Gastroesophageal sphincter (tissue), 4 donors: Measurements from ENCODE around the gene ISM2. TPM values are rescaled to one million over a fixed set of nuclear protein-coding genes. Genes with fewer than 3 reads are reported as not detected.
A peak's percentile ranks its signal among the peaks of the same experiment; 100 is the strongest.
"Not testable (repeated sequence)": the region's sequence is repeated elsewhere in the genome, so short reads cannot be mapped to it uniquely, and the experiment has no call there.

Experiments used
- ATAC-seq: fragments of 150-250 bp; one replicate; pipeline ENCODE4 v1.9.1; 2016; ENCODE audit warnings: mild to moderate bottlenecking, moderate library complexity
- H3K27ac ChIP-seq, 4 donors: fragments of 200-600 bp; sonication (generic) in 3 of 4; 1 replicate in 3 of 4; 2 replicates in 1 of 4; pipeline ENCODE4 v1.5.1; 2016 to 2019
- H3K27me3 ChIP-seq: fragments of 200-600 bp; sonication (generic); one replicate; pipeline ENCODE4 v1.5.1; 2019
- H3K36me3 ChIP-seq, 2 donors: fragments of 200-600 bp; sonication (generic); one replicate each; pipeline ENCODE4 v1.5.1; 2019; ENCODE audit warnings: control low read depth in 1 of 2
- H3K4me1 ChIP-seq, 3 donors: fragments of 200-600 bp; sonication (generic); 1 replicate in 2 of 3; 2 replicates in 1 of 3; pipeline ENCODE4 v1.5.1; 2016 to 2019; ENCODE audit warnings: control low read depth in 2 of 3
- H3K4me3 ChIP-seq, 2 donors: fragments of 200-600 bp; sonication (generic); one replicate each; pipeline ENCODE4 v1.5.1; 2019; ENCODE audit warnings: mild to moderate bottlenecking in 1 of 2, moderate library complexity in 1 of 2
- H3K9me3 ChIP-seq, 3 donors: fragments of 200-600 bp; sonication (generic); one replicate each; pipeline ENCODE4 v1.5.1; 2017 to 2019; ENCODE audit warnings: control low read depth in 2 of 3
- EP300 ChIP-seq: sonication (generic); formaldehyde crosslinking; IDR thresholded peaks from one replicate; pipeline ENCODE4 v1.6.1; 2017; ENCODE audit warnings: antibody characterized with exemption, mild to moderate bottlenecking
- POLR2A ChIP-seq, 2 donors: fragments of 450-650 bp; IDR thresholded peaks; one replicate each; pipeline ENCODE4 v1.6.1; 2017; ENCODE audit warnings: antibody characterized with exemption in 2 of 2, mild to moderate bottlenecking in 2 of 2, moderate library complexity in 1 of 2
- POLR2AphosphoS5 ChIP-seq: sonication (generic); formaldehyde crosslinking; IDR thresholded peaks from one replicate; pipeline ENCODE4 v1.6.1; 2017; ENCODE audit warnings: antibody characterized with exemption
- WGBS, 2 donors: methylation state at CpG; one replicate each; pipeline ENCODE4 v1.1.5; 2018; ENCODE audit warnings: low coverage in 1 of 2; 5-methylcytosine and 5-hydroxymethylcytosine counted together
- total RNA-seq, 4 donors: library from RNA; depleted of rRNA; stranded (reverse); fragments of >200 nt; gene quantifications; one replicate each; pipeline ENCODE4 v1.1.0, GENCODE V29; 2016
- TF ChIP-seq, protein P1 (sequence below), 4 experiments: fragments of 200-600 bp in 2 of 4; fragments of 450-650 bp in 2 of 4; sonication (generic) in 1 of 4; IDR thresholded peaks; one replicate each; pipeline ENCODE4 v1.5.1; 2017 to 2019; ENCODE audit warnings: antibody characterized with exemption in 4 of 4, mild to moderate bottlenecking in 2 of 4, moderate library complexity in 2 of 4

Gene ISM2
- total RNA-seq = under 1 TPM in 1 of 4 donors, not detected in 3; 0.31 TPM

DNA sequence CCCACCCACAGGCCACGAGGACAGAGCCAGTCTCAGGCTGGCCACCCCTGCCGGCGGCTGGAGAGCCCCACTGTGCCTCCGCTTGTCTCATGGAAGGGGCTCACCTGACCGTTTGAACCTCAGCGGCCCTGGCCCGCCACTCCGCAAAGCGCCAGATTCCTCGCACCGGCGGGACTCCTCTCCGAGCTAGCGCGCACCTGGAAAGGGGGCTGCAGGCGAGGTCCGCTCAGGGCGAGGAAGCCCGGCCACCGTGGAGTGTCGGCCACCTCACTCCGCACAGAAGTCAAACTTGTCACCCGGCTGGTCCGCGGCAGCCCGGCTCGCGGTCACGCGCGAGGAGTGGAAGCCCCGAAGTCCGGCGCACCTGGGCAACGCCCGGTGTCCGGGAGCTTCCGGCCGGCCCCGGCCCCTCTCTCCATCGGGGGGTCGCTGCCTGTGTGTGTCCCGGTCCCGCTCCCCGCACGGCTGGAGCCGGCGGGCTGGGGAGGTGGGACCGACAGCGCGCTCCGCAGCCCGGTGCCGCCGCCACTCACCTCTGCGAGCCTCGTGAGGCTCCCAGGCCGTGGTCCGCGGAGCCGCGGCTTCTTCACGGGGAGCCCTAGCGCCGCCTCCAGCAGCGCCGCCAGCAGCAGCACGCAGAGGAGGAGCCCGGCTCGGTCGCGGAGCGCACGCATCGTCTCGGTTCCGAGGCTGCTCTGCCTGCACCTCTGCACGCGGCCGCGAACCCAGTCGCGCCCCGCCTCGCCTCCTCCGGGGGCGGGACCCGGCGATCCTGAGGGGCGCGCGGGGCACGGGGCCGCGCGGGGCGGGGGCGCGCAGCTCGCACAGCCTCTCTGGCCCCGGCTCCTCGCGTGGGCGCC is at the start of gene ISM2:
Gene ISM2 (minus strand): TSS at position 697 of the 860 bp plus-strand sequence. CDS start 23 bp downstream, at position 674.
- TF ChIP-seq EP300 = no peak
- TF ChIP-seq POLR2AphosphoS5 = no peak
- TF ChIP-seq, protein P1, sequence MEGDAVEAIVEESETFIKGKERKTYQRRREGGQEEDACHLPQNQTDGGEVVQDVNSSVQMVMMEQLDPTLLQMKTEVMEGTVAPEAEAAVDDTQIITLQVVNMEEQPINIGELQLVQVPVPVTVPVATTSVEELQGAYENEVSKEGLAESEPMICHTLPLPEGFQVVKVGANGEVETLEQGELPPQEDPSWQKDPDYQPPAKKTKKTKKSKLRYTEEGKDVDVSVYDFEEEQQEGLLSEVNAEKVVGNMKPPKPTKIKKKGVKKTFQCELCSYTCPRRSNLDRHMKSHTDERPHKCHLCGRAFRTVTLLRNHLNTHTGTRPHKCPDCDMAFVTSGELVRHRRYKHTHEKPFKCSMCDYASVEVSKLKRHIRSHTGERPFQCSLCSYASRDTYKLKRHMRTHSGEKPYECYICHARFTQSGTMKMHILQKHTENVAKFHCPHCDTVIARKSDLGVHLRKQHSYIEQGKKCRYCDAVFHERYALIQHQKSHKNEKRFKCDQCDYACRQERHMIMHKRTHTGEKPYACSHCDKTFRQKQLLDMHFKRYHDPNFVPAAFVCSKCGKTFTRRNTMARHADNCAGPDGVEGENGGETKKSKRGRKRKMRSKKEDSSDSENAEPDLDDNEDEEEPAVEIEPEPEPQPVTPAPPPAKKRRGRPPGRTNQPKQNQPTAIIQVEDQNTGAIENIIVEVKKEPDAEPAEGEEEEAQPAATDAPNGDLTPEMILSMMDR (IDR thresholded peaks at IDR 0.05) = no peak
- TF ChIP-seq POLR2A (IDR thresholded peaks at IDR 0.05) = no peak

DNA sequence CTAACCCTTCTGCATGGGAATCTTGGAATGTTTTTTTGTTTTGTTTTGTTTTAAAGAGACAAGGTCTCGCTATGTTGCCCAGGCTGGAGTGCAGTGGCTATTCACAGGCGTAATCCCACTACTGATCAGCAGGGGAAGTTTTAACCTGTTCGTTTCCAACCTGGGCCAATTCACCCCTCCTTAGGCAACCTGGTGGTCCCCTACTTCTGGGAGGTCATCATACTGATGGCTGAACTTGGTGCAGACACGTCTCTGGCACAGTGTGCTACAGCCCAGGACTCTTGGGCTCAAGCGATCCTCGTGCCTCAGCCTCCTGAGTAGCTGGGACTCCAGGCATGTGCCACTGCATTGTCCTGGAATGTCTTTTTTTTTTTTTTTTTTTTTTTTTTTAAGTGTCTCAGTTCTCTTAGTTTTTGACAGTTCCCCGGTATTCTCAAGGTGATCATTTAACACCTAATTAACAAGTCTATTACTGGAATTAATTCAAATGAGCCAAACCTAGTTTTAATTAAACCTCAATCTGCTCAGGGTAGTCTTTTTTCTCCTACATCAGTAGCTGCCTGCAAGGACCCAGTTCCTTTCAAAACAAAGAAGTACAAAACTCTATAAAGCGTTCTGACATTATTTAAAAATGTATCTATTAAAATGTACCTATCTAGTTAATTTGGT is 49.0 kb upstream of the ISM2 start:
- 86% methylated on average over 4 to 8 of the region's 8 CpGs for WGBS, 2 donors
- no peak for ATAC-seq
- Histone ChIP-seq H3K4me3 (no peak overlapping the region), H3K4me1 (peaks cover 0 to 12% (median 7%) of the 10 kb centered on the region in 3 donors), H3K9me3 (no peaks in the 10 kb centered on the region), H3K36me3 (peaks cover 0 to 59% of the 10 kb centered on the region in 2 donors), H3K27me3 (no peaks in the 10 kb centered on the region), H3K27ac (no peak overlapping the region)
- TF ChIP-seq POLR2AphosphoS5 (no peak), EP300 (no peak), POLR2A (IDR thresholded peaks at IDR 0.05) (no peak)
- TF ChIP-seq, protein P1 (IDR thresholded peaks at IDR 0.05) = no peak

More for the DNA sequence above, at the start of gene ISM2:
- Histone ChIP-seq H3K4me3 (peak within 1 kb of the TSS; percentile 14 to 59), H3K36me3 (no peaks in the 10 kb centered on the region), H3K9me3 (no peaks in the 10 kb centered on the region), H3K4me1 (peaks cover 0 to 18% (median 7%) of the 10 kb centered on the region in 3 donors), H3K27me3 (peaks cover 35% of the 10 kb centered on the region), H3K27ac (no peak within 1 kb of the TSS)
- WGBS, 2 donors = 0% methylated on average over 4 of the region's 104 CpGs; no CpG with 5 or more reads in 1 of the 2 donors
- peak; percentile 69 for ATAC-seq

DNA sequence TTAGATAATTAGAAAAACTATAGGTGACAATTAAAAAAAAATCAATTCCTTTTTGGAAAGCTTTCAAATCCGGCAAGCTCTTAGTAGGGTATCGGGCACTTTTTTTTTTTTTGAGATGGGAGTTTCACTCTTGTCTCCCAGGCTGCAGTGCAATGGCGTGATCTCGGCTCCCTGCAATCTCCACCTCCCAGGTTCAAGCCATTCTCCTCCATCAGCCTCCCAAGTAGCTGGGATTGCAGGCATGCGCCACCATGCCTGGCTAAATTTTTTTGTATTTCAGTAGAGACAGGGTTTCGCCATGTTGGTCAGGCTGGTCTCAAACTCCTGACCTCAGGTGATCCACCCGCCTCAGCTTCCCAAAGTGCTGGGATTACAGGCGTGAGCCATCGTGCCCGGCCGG is 46.6 kb upstream of the ISM2 start:
- not testable (repeated sequence) for H3K9me3 ChIP-seq, H3K4me3 ChIP-seq, ATAC-seq, H3K27ac ChIP-seq, H3K27me3 ChIP-seq
- 89% methylated on average over 4 of the region's 11 CpGs; no CpG with 5 or more reads in 1 of the 2 donors for WGBS, 2 donors
- H3K36me3 ChIP-seq = peaks cover 0 to 43% of the 10 kb centered on the region in 2 donors
- H3K4me1 ChIP-seq = peaks cover 0 to 36% (median 8%) of the 10 kb centered on the region in 3 donors

DNA sequence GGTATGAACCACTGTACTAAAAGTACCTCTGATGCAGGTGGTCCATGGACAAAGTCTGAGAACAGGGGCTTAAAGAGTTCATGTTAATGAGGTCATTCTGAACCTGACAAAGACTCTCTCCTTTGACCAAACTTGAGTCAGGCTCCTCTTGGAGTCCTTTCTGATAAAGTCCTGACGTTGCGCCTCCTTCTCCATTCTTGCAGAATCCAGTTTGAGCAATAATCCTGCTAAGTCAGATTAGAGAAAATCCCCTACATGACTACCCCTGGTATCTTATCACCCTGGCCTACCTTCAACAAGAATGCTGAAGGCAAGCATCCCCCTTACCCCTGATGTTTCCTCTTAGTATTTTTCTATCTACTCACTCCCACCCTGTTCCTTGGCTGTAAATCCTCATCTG is 46.0 kb upstream of the ISM2 start:
- H3K27me3 ChIP-seq = no peaks in the 10 kb centered on the region
- H3K36me3 ChIP-seq = peaks cover 0 to 37% of the 10 kb centered on the region in 2 donors
- ATAC-seq = no peak
- WGBS, 2 donors = 88 to 93% methylated on average over 2 of the region's 2 CpGs
- H3K4me1 ChIP-seq = peaks cover 0 to 36% (median 8%) of the 10 kb centered on the region in 3 donors
- H3K27ac ChIP-seq = peak overlapping the region in 2 of 4 donors; percentile 62 to 69
- H3K9me3 ChIP-seq = no peaks in the 10 kb centered on the region
- TF ChIP-seq, protein P1 (IDR thresholded peaks at IDR 0.05) = no peak
- no peak for TF ChIP-seq EP300
- no peak for TF ChIP-seq POLR2A (IDR thresholded peaks at IDR 0.05)
- no peak for TF ChIP-seq POLR2AphosphoS5
- H3K4me3 ChIP-seq = no peak overlapping the region

DNA sequence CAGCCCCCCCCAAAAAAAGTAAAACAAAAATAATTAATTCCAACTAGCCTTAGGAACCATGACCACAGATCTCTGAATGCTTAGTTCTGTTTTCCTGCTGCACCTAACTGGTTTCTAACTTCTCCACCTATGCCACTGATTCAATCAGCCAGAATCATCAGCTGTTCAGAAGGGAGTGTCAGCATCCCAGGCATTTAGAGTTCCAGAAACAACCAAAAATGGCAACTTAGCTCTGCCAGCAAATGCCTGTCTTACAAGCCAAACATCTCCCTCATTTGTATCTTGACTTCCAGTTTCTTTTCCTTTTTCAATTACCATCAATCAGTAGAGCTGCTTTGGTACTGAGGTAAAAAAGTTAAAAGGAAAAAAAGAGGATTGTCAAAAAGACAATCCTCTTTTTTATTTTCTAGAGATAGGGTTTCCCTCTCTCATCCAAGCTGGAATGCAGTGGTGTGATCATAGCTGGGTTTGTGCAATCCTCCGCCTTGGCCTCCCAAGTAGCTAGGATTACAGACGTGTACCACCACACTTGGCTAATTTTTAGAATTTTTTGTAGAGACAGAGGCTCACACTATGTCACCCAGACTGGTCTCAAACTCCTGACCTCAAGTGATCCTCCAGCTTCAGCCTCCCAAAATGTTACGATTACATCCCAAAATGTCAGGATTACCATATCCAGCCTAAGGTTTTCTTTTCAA is 45.2 kb upstream of the ISM2 start:
- H3K4me1 ChIP-seq = peaks cover 0 to 36% (median 8%) of the 10 kb centered on the region in 3 donors
- TF ChIP-seq, protein P1 (IDR thresholded peaks at IDR 0.05) = no peak
- TF ChIP-seq POLR2AphosphoS5 = no peak
- TF ChIP-seq POLR2A (IDR thresholded peaks at IDR 0.05) = no peak
- TF ChIP-seq EP300 = no peak
- ATAC-seq = no peak
- no peaks in the 10 kb centered on the region for H3K9me3 ChIP-seq
- no peak overlapping the region for H3K4me3 ChIP-seq
- WGBS, 2 donors = 80 to 94% methylated on average over 3 of the region's 3 CpGs
- H3K27me3 ChIP-seq = no peaks in the 10 kb centered on the region
- peak overlapping the region in 3 of 4 donors; percentile 62 to 74 (median 69) for H3K27ac ChIP-seq
- peaks cover 0 to 30% of the 10 kb centered on the region in 2 donors for H3K36me3 ChIP-seq
